GM10266 (cell line): Measurements from ENCODE around the gene MCF2L2.

ENCODE experiments used
- DNase-seq: peaks from one replicate; pipeline ENCODE4 v3.0.0; 2012; ENCODE audit errors: extremely low spot score
- TF ChIP-seq, protein P1 (sequence below): IDR thresholded peaks from 2 replicates; pipeline ENCODE4 v1.5.1; 2012; ENCODE audit warnings: mild to moderate bottlenecking, low read depth; ENCODE audit not compliant: control insufficient read depth, insufficient read depth; ENCODE audit errors: missing control alignments

Gene MCF2L2

DNA sequence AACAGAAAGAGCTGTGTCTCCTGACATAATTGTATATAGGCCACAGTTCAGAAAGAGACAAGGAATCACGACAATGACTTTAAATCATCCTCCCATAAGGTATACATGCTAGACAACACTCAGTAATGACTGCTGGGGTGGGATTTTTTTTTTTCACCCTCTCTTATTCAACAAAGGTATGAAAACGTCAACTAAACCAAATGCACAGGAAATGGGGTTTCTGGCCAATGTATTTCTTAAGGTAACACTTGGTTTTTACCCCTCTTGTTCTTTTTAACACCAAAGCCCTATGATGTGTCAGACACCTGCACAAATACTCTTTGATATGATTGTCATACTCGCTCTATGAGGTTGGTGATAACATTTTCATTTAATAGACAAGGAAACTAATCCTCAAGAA, 78.3 kb downstream of the MCF2L2 start:
- TF ChIP-seq, protein P1, sequence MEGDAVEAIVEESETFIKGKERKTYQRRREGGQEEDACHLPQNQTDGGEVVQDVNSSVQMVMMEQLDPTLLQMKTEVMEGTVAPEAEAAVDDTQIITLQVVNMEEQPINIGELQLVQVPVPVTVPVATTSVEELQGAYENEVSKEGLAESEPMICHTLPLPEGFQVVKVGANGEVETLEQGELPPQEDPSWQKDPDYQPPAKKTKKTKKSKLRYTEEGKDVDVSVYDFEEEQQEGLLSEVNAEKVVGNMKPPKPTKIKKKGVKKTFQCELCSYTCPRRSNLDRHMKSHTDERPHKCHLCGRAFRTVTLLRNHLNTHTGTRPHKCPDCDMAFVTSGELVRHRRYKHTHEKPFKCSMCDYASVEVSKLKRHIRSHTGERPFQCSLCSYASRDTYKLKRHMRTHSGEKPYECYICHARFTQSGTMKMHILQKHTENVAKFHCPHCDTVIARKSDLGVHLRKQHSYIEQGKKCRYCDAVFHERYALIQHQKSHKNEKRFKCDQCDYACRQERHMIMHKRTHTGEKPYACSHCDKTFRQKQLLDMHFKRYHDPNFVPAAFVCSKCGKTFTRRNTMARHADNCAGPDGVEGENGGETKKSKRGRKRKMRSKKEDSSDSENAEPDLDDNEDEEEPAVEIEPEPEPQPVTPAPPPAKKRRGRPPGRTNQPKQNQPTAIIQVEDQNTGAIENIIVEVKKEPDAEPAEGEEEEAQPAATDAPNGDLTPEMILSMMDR: no peak
- DNase-seq: no peak

DNA sequence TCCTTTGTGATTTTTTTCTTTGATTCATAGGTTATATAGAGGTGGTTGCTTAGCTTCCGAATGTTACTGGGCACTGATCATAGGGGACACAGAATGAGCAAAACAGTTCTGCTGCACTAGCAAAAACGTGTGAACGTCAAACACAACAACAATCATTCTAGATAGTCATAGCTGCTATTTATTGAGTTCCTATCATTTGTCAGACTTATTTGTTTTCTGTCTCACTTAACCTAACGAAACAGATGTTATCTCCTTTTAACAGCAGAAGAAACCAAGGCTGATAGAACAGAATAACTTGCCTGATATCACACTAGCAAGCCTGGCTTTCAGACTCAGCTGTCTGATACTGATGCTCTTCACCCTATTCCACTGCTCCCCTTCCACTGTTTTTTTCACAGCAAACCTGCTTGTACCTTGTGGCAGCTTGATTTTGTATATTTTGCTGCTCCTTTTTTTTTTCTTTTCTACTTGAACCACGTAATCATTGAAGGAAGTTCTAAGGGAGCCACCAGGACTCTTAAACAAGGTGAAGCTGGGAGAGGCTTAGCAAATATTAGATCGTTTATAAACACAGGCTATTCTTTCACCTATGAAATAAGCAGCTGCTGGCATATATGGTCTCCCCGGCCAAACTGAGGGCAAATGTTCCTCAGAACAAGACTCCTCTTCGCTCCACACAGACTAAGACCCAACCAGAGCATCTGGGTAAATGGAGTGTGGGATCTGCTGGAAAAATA, 78.8 kb downstream of the MCF2L2 start:
- DNase-seq: no peak

DNA sequence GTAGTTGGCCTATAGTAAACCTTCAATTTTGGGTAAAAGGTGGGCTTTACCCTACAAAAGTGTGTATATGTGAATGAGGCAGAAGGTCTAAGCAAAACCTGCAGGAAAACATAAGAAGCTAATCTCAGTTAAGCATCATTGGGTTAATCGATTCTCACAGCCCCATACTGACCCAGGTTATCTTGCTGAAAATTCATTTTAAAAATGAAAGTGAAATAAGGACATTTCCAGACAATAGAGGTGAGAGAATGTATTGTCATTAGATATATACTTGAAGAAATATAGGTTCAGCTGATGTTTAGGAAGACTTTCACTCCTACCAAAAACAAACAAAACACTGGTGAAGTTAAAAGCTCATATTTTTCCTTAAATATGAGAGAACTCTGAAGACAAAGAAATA, 85.6 kb downstream of the MCF2L2 start:
- DNase-seq: no peak
- TF ChIP-seq, protein P1: no peak

More for the DNA sequence above, 78.8 kb downstream of the MCF2L2 start:
- TF ChIP-seq, protein P1: no peak

DNA sequence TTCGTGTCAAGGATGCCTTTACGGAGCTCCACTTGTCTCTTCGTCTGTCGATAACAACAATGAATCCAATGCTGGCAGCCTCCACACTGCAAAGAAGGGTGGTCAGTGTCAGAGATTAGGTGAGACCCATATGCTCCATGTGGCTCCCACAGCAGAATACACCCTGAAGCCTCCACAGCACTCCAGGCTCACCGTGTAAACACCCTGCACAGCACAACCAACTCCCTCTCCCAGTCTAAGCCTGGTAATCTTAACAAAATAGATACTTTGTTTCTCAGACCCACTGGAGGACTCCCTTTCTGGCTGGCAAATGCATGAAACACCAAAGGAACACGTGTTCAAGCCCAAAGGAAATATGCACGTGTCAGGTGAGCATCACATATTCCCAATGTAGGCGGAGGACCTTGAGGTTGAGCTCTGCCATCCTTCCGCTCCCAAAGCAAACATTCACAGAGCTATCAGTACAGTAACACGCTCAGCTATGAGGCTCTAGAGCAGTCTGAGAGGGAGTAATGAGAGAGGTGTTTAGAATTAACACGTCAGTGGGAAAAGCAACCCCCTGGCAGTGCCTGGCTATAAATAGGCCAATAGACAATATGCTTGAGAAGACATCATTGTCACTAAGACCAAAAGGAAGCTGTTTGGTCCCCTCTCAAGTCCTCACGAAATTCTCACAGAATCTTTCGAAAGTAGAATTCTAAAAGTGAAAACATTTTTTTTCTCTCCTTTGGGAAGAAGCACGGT, 86.7 kb downstream of the MCF2L2 start:
- DNase-seq: no peak
- TF ChIP-seq, protein P1: no peak

DNA sequence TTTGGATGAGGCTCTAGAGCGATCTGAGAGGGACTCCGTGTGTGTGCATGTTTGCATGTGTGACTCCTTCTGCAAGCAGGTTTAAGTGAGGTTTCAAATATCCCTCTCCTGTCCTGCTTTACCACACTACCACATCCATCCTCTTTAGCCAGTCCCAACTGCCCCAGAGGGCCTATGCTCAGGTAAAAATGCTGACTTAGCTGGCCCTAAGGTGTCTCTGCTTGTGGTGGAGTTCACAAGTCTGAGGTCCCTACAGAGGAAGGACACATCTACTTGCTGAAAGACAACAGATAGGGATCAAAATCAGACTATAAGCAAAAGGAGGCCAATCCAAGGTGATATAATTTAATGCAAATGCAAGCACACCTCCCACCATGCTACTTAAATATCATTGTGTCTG, 88.2 kb downstream of the MCF2L2 start:
- DNase-seq: no peak
- TF ChIP-seq, protein P1: no peak

DNA sequence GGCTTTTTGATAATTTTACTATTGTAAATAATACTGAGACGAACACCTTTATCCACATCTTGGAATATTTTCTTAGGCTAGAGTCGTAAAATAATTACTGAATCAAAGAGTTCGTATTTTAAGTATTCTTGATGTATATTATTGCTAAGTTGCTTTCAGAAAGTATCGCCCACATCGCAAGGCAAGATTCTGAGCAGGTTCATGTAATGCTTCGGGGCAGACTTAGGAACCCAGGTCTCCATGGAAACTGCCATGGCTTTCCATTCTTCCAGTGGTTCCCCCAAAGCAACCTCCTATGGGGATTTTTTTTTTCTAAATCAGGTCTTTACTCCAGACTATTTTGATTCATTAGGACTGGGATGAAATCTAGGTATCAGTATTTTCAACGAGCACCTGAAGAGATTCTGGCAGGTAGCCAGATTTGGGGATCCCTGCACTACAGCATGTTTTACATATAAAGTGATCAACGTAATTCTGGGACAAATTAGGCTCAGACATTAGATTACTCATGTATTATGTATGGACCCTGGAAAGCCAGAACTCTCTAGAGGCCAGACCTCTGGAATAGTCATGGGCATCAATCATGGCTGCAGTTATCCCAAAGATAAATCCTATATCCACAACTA, 88.8 kb downstream of the MCF2L2 start:
- TF ChIP-seq, protein P1: no peak
- DNase-seq: no peak
